Measurements from ENCODE around the gene PAX6. TPM values are rescaled to one million over a fixed set of nuclear protein-coding genes. Genes with fewer than 3 reads are reported as not detected.

Gene PAX6
- total RNA-seq, 1 experiment from 2014 or later, result 29.0 TPM

DNA sequence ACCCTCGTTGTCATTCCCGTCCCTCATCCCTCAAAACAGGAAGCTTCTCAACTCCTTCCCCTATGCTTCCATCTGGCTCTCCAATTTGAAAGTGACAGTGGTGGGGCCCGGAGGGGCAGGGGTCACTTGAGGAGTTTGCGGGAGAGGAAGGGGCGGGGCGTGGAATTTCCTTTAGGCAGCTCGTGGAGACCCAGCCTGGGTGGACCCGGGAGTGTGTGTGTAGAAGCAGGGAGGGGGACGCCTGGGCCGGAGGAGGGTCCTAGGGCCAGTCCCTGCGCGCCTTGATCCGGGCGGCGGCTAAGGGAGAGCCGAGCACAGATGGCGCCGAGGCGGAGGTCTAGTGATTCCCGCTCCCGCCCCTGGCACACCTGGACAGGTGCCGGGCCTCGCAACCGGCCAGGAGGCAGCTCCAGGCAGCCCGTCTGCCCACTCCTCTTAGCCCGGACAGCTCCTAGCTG lies 7.8 kb upstream of the PAX6 start:
- Histone ChIP-seq H3K4me3 (no peak overlapping the region), H3K27me3 (ENCODE audit: insufficient read depth, low read depth) (no peaks in the 10 kb centered on the region), H3K4me1 (replicated peaks; ENCODE audit: insufficient read depth) (no peaks in the 10 kb centered on the region), H3K27ac (no peak overlapping the region), H3K9me3 (ENCODE audit: insufficient read depth, low read depth) (no peaks in the 10 kb centered on the region), H3K79me2 (ENCODE audit: low read depth) (no peaks in the 10 kb centered on the region), H2AFZ (no peak overlapping the region), H3K36me3 (ENCODE audit: low read depth) (no peaks in the 10 kb centered on the region), H3K9me2 (ENCODE audit: insufficient read depth) (no peaks in the 10 kb centered on the region), H4K20me1 (ENCODE audit: insufficient read depth) (no peaks in the 10 kb centered on the region), H3K4me2 (no peak overlapping the region), H3F3A (ENCODE audit: insufficient read depth, low read depth) (no peaks in the 10 kb centered on the region)
- ChIA-PET POLR2A (ENCODE audit: unreplicated experiment) (no interaction called here), CTCF (no interaction called here)
- intact Hi-C loops (cut with micrococcal nuclease; ENCODE audit: unreplicated experiment), result no loop called here
- BruUV-seq (replicated peaks), result no TSS peak
- TF ChIP-seq, protein P1, sequence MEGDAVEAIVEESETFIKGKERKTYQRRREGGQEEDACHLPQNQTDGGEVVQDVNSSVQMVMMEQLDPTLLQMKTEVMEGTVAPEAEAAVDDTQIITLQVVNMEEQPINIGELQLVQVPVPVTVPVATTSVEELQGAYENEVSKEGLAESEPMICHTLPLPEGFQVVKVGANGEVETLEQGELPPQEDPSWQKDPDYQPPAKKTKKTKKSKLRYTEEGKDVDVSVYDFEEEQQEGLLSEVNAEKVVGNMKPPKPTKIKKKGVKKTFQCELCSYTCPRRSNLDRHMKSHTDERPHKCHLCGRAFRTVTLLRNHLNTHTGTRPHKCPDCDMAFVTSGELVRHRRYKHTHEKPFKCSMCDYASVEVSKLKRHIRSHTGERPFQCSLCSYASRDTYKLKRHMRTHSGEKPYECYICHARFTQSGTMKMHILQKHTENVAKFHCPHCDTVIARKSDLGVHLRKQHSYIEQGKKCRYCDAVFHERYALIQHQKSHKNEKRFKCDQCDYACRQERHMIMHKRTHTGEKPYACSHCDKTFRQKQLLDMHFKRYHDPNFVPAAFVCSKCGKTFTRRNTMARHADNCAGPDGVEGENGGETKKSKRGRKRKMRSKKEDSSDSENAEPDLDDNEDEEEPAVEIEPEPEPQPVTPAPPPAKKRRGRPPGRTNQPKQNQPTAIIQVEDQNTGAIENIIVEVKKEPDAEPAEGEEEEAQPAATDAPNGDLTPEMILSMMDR (conservative IDR thresholded peaks at IDR 0.05), result no peak
- no peak for TF ChIP-seq EZH2 (IDR thresholded peaks at IDR 0.05; ENCODE audit: low read depth)
- no peak for DNase-seq

DNA sequence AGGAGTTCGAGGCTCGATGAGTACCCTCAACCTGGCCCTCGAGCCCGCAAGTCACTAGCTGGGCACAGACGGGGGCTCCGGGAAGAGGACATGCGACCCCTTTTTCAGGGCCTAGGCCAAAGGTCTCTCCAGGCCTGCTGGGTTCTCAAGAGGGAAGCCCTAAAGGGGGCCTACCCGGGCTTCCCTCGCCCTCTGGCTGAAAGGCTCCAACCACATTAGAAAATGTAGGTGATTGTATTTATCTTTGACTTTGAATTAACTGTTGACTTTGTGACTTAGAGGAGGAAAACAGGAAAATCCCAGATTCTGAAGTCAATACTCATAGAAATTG lies 7.3 kb upstream of the PAX6 start:
- H3K79me2 ChIP-seq (ENCODE audit: low read depth), result no peaks in the 10 kb centered on the region
- no peaks in the 10 kb centered on the region for H4K20me1 ChIP-seq (ENCODE audit: insufficient read depth)
- H3F3A ChIP-seq (ENCODE audit: insufficient read depth, low read depth), result no peaks in the 10 kb centered on the region
- ChIA-PET POLR2A (ENCODE audit: unreplicated experiment) (no interaction called here), CTCF (no interaction called here)
- TF ChIP-seq, protein P1 (conservative IDR thresholded peaks at IDR 0.05), result no peak
- BruUV-seq (replicated peaks), result no TSS peak
- peaks cover 2% of the 10 kb centered on the region; the same call in 1 of the 2 replicates for H3K4me1 ChIP-seq (replicated peaks; ENCODE audit: insufficient read depth)
- intact Hi-C loops (cut with micrococcal nuclease; ENCODE audit: unreplicated experiment), result no loop called here
- H3K4me2 ChIP-seq, result no peak overlapping the region
- no peak overlapping the region for H2AFZ ChIP-seq
- H3K36me3 ChIP-seq (ENCODE audit: low read depth), result no peaks in the 10 kb centered on the region
- H3K27ac ChIP-seq, result no peak overlapping the region
- H3K9me3 ChIP-seq (ENCODE audit: insufficient read depth, low read depth), result no peaks in the 10 kb centered on the region
- H3K9me2 ChIP-seq (ENCODE audit: insufficient read depth), result no peaks in the 10 kb centered on the region
- H3K4me3 ChIP-seq, result no peak overlapping the region
- H3K27me3 ChIP-seq (ENCODE audit: insufficient read depth, low read depth), result no peaks in the 10 kb centered on the region
- DNase-seq, result no peak

DNA sequence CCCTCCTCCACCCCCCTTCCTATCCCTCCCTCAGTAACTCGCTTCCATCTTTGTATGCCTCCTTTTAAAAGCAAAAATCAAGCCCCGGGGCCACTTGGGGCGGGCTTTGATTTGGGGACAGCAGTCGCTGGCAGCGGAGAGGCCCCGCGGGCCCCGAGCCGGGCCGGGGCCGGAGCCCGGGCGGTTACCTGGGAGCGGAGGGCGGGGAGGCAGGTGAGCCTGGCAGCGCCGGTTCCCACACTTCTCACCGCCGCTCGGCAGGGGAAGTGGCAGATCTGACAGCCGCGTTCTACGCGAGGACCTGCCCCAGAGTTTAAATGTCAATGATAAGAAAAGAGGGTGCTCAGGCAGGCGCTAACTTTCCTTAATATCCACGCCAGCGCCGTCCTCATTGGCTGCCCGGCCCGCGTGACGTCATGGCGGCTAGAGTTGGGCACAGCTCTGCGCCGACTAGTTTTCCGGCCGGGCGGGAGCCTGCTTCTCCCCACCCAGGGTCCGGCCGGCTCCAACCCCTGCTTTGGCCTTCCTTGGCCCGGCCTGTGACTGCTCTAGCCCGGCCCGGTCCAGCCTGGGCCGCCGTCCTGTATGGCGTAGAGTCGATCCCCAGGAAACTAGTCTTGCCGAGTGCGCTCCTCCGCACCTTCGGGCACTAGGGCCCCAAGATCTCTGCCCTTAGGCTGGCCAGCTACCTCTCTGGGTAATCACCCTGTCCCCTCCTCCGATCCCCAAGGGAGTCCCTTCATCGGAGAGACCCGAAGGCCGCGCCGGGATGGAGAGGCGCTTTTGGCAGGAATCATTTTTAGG lies 6.7 kb upstream of the PAX6 start:
- Histone ChIP-seq H3K9me3 (ENCODE audit: insufficient read depth, low read depth) (no peaks in the 10 kb centered on the region), H3K9me2 (ENCODE audit: insufficient read depth) (no peaks in the 10 kb centered on the region), H3K4me3 (no peak overlapping the region), H3K27me3 (ENCODE audit: insufficient read depth, low read depth) (no peaks in the 10 kb centered on the region), H4K20me1 (ENCODE audit: insufficient read depth) (no peaks in the 10 kb centered on the region), H3K27ac (no peak overlapping the region), H3K4me1 (replicated peaks; ENCODE audit: insufficient read depth) (peaks cover 7% of the 10 kb centered on the region), H3F3A (ENCODE audit: insufficient read depth, low read depth) (no peaks in the 10 kb centered on the region), H3K4me2 (no peak overlapping the region), H3K79me2 (ENCODE audit: low read depth) (no peaks in the 10 kb centered on the region), H3K36me3 (ENCODE audit: low read depth) (no peaks in the 10 kb centered on the region), H2AFZ (no peak overlapping the region)
- no peak for DNase-seq
- intact Hi-C loops (cut with micrococcal nuclease; ENCODE audit: unreplicated experiment), result no loop called here
- TF ChIP-seq, protein P1 (conservative IDR thresholded peaks at IDR 0.05), result no peak
- BruUV-seq (replicated peaks), result no TSS peak
- POLR2A ChIA-PET (ENCODE audit: unreplicated experiment), result no interaction called here
- CTCF ChIA-PET, result no interaction called here

Measured in PC-9 (cell line).